Breast epithelium (tissue), 4 donors: ENCODE results near the gene SHISA7. TPM values are rescaled to one million over a fixed set of nuclear protein-coding genes. Genes with fewer than 3 reads are reported as not detected.
A peak's percentile ranks its signal among the peaks of the same experiment; 100 is the strongest.
"Not testable (repeated sequence)": the region's sequence is repeated elsewhere in the genome, so short reads cannot be mapped to it uniquely, and the experiment has no call there.

Experiments used
- DNase-seq, 2 donors: peaks; one replicate each; pipeline ENCODE4 v3.0.0-alpha.2; 2019; ENCODE audit warnings: low spot score in 2 of 2
- H3K27ac ChIP-seq, 2 donors: fragments of 200-600 bp; sonication (generic) in 1 of 2; one replicate each; pipeline ENCODE4 v1.5.1; 2016 to 2019; ENCODE audit warnings: mild to moderate bottlenecking in 1 of 2
- H3K27me3 ChIP-seq, 2 donors: fragments of 200-600 bp; sonication (generic) in 1 of 2; one replicate each; pipeline versions ENCODE4 v1.5.1 to v1.6.0; 2017 to 2019; ENCODE audit warnings: control low read depth in 1 of 2, mild to moderate bottlenecking in 1 of 2
- H3K36me3 ChIP-seq: fragments of 200-600 bp; one replicate; pipeline ENCODE4 v1.5.1; 2019
- H3K4me1 ChIP-seq, 2 donors: fragments of 200-600 bp; sonication (generic); one replicate each; pipeline ENCODE4 v1.5.1; 2016 to 2019; ENCODE audit warnings: control low read depth in 1 of 2
- H3K4me3 ChIP-seq, 3 donors: fragments of 200-600 bp; sonication (generic); 1 replicate in 2 of 3; 2 replicates in 1 of 3; pipeline ENCODE4 v1.5.1; 2016 to 2019; ENCODE audit warnings: mild to moderate bottlenecking in 3 of 3, moderate library complexity in 2 of 3
- H3K9me3 ChIP-seq, 2 donors: fragments of 200-600 bp; sonication (generic) in 1 of 2; one replicate each; pipeline ENCODE4 v1.5.1; 2016 to 2019; ENCODE audit warnings: control low read depth in 1 of 2
- CTCF ChIP-seq, 3 donors: fragments of 450-650 bp; IDR thresholded peaks; one replicate each; pipeline ENCODE4 v1.5.1; 2016 to 2017; ENCODE audit warnings: antibody characterized with exemption in 3 of 3, mild to moderate bottlenecking in 3 of 3, moderate library complexity in 3 of 3
- POLR2A ChIP-seq: fragments of 450-650 bp; IDR thresholded peaks from one replicate; pipeline ENCODE4 v1.6.1; 2016; ENCODE audit warnings: antibody characterized with exemption, mild to moderate bottlenecking, moderate library complexity
- POLR2AphosphoS5 ChIP-seq, 3 donors: sonication (generic); formaldehyde crosslinking; IDR thresholded peaks; one replicate each; pipeline ENCODE4 v1.6.1; 2017; ENCODE audit warnings: antibody characterized with exemption in 3 of 3
- intact Hi-C: fragments of 100-400 bp; cut with DNase I; formaldehyde crosslinking; loops from one replicate; pipeline ENCODE4 v1.15.1; 2023; ENCODE audit warnings: low total_unique reads
- total RNA-seq, 3 donors: library from RNA; depleted of rRNA; stranded (reverse); fragments of >200 nt; gene quantifications; one replicate each; pipeline ENCODE4 v1.1.0, GENCODE V29; 2016

SHISA7 gene
- total RNA-seq, 3 donors from 2014 or later: 0.29 TPM; not detected in 2

- no peak for TF ChIP-seq CTCF (IDR thresholded peaks at IDR 0.05)
- TF ChIP-seq POLR2AphosphoS5 (IDR thresholded peaks at IDR 0.05): no peak
- no peak for TF ChIP-seq POLR2A
- Histone ChIP-seq H3K4me3 (peak overlapping the region in 2 of 3 donors; percentile 13 to 47), H3K9me3 (no peaks in the 10 kb centered on the region), H3K27me3 (peaks cover 12 to 30% of the 10 kb centered on the region in 2 donors), H3K4me1 (peaks cover 0 to 15% of the 10 kb centered on the region in 2 donors), H3K27ac (no peak overlapping the region), H3K36me3 (no peaks in the 10 kb centered on the region)
- intact Hi-C loops: no loop called here
- DNase-seq: peak in 1 of 2 donors; percentile 68
Observed at GRCh38 chr19:55452749-55453346, 9.7 kb upstream of the SHISA7 start.

- no peak for TF ChIP-seq POLR2A
- TF ChIP-seq CTCF (IDR thresholded peaks at IDR 0.05): no peak
- TF ChIP-seq POLR2AphosphoS5 (IDR thresholded peaks at IDR 0.05): no peak
- Histone ChIP-seq H3K9me3 (no peaks in the 10 kb centered on the region), H3K27me3 (peaks cover 12 to 30% of the 10 kb centered on the region in 2 donors), H3K36me3 (no peaks in the 10 kb centered on the region), H3K27ac (no peak overlapping the region), H3K4me3 (peak overlapping the region in 2 of 3 donors; percentile 13 to 54), H3K4me1 (peaks cover 0 to 15% of the 10 kb centered on the region in 2 donors)
- DNase-seq: no peak
- intact Hi-C loops: no loop called here
Observed at GRCh38 chr19:55451965-55452748, 9.1 kb upstream of the SHISA7 start.

DNA sequence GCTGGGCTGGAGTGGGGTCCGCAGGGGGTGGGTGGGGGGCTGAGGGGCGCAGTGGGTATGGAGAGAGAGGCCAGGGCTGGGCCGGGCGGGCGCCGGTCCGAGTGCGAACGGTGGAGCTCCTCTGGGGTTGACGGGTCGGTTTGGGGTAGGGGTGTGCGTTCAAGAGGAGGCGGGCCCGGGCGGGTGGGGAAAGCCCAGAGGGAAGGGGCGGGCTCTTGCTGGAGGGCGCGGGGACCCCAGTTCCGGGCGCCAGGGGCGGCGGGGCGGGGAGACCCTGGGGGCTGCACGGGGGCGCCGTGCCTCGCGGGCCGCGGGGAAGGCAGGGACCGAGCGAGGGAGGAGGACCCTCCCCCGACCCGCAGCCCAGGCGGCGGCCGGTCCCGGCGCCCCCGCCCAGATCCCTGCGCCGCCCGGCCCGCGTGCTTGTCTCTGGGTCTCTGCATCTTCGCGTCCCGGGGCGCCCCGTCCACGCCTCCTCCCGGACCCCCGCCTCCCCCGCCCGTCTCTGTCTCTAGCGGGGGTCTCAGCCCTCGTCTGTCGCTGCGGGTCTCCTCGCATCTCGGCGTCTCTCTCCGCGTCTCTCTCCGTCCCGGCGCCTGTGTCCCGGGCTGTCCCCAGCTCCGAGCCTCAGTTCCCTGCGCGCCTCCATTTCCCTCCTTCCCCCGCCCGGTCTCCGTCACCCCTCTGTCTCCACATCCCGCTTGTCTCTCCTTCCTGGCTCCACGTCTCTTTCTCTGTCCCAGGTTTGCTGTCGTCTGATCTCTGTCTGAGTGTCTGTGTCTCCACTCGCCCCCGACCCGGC, 8.3 kb upstream of the SHISA7 start:
- Histone ChIP-seq H3K27me3 (peaks cover 12 to 30% of the 10 kb centered on the region in 2 donors), H3K27ac (no peak overlapping the region), H3K4me1 (peaks cover 0 to 15% of the 10 kb centered on the region in 2 donors), H3K36me3 (no peaks in the 10 kb centered on the region), H3K9me3 (no peaks in the 10 kb centered on the region), H3K4me3 (peak overlapping the region in 2 of 3 donors; percentile 4 to 54)
- DNase-seq: no peak
- intact Hi-C loops: no loop called here
- TF ChIP-seq CTCF (IDR thresholded peaks at IDR 0.05): no peak
- no peak for TF ChIP-seq POLR2A
- no peak for TF ChIP-seq POLR2AphosphoS5 (IDR thresholded peaks at IDR 0.05)

- H3K36me3 ChIP-seq: no peaks in the 10 kb centered on the region
- intact Hi-C loops: no loop called here
- H3K27me3 ChIP-seq: peaks cover 12 to 40% of the 10 kb centered on the region in 2 donors
- H3K9me3 ChIP-seq: no peaks in the 10 kb centered on the region
- TF ChIP-seq POLR2A (no peak), CTCF (IDR thresholded peaks at IDR 0.05) (no peak), POLR2AphosphoS5 (IDR thresholded peaks at IDR 0.05) (no peak)
- H3K4me3 ChIP-seq: no peak overlapping the region
- no peak for DNase-seq
- peaks cover 0 to 15% of the 10 kb centered on the region in 2 donors for H3K4me1 ChIP-seq
- H3K27ac ChIP-seq: no peak overlapping the region
Observed at GRCh38 chr19:55449469-55449868, 6.4 kb upstream of the SHISA7 start.

DNA sequence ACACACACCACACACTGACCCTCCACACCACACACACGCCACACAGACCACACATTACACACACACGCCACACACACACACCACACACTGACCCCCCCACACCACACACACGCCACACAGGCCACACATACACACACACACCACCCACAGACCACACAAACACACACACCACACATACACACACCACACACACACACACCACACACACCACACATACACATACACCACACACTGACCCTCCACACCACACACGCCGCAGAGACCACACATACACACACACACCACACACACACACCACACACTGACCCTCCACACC, 5.0 kb upstream of the SHISA7 start:
- peaks cover 14 to 54% of the 10 kb centered on the region in 2 donors for H3K27me3 ChIP-seq
- peaks cover 0 to 15% of the 10 kb centered on the region in 2 donors for H3K4me1 ChIP-seq
- DNase-seq: not testable (repeated sequence)

More for the DNA sequence above, 5.0 kb upstream of the SHISA7 start:
- H3K27ac ChIP-seq, H3K9me3 ChIP-seq, H3K4me3 ChIP-seq, H3K36me3 ChIP-seq, intact Hi-C loops: not testable (repeated sequence)
